GM21447 (cell line): Measurements from ENCODE around the gene MAPK8.

Source experiments
- ATAC-seq: cut with Tn5 transposase; IDR thresholded peaks from one replicate; pipeline ENCODE4 v1.9.1; 2021; ENCODE audit not compliant: unreplicated experiment

The MAPK8 gene

GRCh38 chr10:48381971-48382370 is 75.5 kb downstream of the MAPK8 start:
- no peak for ATAC-seq

GRCh38 chr10:48382982-48383381 is 76.5 kb downstream of the MAPK8 start:
- ATAC-seq = no peak

GRCh38 chr10:48383393-48383792 is 76.9 kb downstream of the MAPK8 start:
- no peak for ATAC-seq

GRCh38 chr10:48384699-48384982 is 78.2 kb downstream of the MAPK8 start:
- ATAC-seq = no peak

- ATAC-seq = no peak
Measured at GRCh38 chr10:48389272-48389671, 82.8 kb downstream of the MAPK8 start.

- ATAC-seq = no peak
Measured at GRCh38 chr10:48389846-48390557, 83.5 kb downstream of the MAPK8 start.

GRCh38 chr10:48390558-48390871 is 84.0 kb downstream of the MAPK8 start:
- ATAC-seq = no peak

GRCh38 chr10:48390933-48391845 is 84.7 kb downstream of the MAPK8 start:
- no peak for ATAC-seq

- no peak for ATAC-seq
Measured at GRCh38 chr10:48391994-48392393, 85.5 kb downstream of the MAPK8 start.

- ATAC-seq = no peak
Measured at GRCh38 chr10:48398261-48398660, 91.8 kb downstream of the MAPK8 start.

- ATAC-seq = no peak
Measured at GRCh38 chr10:48399056-48399541, 92.6 kb downstream of the MAPK8 start.

- no peak for ATAC-seq
Measured at GRCh38 chr10:48399551-48399950, 93.1 kb downstream of the MAPK8 start.

GRCh38 chr10:48400129-48400849 is 93.8 kb downstream of the MAPK8 start:
- no peak for ATAC-seq

GRCh38 chr10:48400850-48401220 is 94.4 kb downstream of the MAPK8 start:
- ATAC-seq = no peak

GRCh38 chr10:48404646-48405045 is 98.2 kb downstream of the MAPK8 start:
- no peak for ATAC-seq

- no peak for ATAC-seq
Measured at GRCh38 chr10:48406204-48406603, 99.7 kb downstream of the MAPK8 start.

GRCh38 chr10:48406658-48407057 is 100.2 kb downstream of the MAPK8 start:
- ATAC-seq = no peak

- no peak for ATAC-seq
Measured at GRCh38 chr10:48410503-48410902, 104.0 kb downstream of the MAPK8 start.

GRCh38 chr10:48411510-48411909 is 105.0 kb downstream of the MAPK8 start:
- no peak for ATAC-seq

- no peak for ATAC-seq
Measured at GRCh38 chr10:48412081-48412480, 105.6 kb downstream of the MAPK8 start.

GRCh38 chr10:48412933-48413332 is 106.5 kb downstream of the MAPK8 start:
- no peak for ATAC-seq

- no peak for ATAC-seq
Measured at GRCh38 chr10:48414160-48414559, 107.7 kb downstream of the MAPK8 start.
